GM21381 (cell line): ENCODE measurements around the gene IER2.
A peak's percentile ranks its signal among the peaks of the same experiment; 100 is the strongest.

ENCODE experiments used
- ATAC-seq: cut with Tn5 transposase; IDR thresholded peaks from one replicate; pipeline ENCODE4 v1.9.1; 2021; ENCODE audit warnings: mild to moderate bottlenecking, moderate library complexity; ENCODE audit not compliant: unreplicated experiment

Gene IER2

DNA sequence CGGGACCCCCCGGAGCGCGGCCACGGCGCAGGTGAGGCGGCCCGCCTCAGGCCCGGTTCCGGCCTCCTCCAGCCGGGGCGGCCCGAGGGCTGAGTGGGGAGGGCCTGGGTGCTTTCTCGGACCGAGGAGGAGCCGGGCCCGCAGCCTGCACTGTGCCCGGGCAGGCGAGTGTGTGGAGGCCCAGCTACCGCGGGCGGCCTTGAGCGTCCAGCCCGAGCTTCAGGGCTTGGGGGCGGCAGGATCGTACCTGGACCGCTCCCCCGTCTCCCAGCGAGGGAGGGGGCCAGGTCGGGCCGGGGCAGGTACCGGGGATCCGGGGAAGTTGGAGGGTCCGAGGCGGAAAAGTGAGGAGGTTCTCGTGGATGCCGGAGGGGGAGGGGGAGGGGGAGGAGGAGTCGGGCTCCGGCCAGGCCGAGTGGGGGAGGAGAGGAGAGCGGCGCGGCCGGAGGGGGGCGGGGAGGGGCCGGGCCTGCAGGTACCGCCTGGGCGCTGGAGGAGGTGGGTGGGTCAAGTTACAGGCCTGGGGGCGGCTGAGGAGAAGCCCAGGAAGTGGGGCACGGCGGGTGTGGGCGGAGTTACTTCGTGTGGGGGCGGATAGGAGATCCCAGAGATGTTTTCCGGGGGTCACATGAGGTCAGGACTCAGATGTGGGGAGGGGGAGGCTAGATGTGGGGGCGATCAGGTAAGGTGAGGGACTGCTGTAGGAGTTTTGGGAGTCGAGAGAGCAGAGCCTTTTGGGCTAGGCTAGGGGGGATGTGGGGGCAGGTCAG is 31.6 kb upstream of the IER2 start:
- peak; percentile 6 for ATAC-seq

DNA sequence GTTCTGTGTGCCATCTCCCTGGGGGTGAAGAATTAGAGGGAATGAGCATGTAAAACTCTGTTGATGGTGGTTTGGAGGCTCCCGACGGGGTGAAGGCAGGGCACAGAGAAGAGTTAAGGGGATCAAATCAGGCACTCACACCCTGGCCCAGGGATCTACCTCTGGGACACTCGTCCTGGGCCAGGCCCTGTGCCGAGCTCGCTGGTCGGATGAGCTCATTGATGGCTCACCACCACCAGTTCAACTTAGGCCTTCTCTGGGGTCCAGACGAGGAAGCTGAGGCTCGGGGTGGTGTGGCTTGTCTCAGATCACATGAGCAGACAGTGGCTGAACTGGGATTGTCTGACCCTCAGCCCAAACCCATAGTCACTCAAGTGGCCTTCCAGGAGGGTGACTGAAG is 30.6 kb upstream of the IER2 start:
- no peak for ATAC-seq

DNA sequence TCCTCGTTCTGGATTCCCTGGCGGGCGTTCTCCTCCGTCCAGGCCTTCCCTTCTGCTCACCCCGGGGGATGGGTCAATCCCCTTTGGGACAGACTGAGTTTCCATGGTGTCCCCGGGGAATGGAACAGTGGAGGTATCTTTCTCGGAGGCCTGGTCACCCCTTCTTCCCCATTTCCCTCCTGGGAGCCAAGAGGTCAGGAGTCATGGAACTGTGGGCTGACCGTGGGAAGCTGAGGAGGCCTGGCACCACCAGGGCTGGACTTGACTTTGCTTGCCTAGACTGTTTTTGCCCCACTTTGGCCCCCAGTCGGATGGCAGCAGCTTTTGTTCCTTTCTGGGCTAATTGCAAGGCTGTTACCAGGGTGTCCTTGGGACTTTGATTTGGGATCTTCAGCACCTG is 30.2 kb upstream of the IER2 start:
- no peak for ATAC-seq

DNA sequence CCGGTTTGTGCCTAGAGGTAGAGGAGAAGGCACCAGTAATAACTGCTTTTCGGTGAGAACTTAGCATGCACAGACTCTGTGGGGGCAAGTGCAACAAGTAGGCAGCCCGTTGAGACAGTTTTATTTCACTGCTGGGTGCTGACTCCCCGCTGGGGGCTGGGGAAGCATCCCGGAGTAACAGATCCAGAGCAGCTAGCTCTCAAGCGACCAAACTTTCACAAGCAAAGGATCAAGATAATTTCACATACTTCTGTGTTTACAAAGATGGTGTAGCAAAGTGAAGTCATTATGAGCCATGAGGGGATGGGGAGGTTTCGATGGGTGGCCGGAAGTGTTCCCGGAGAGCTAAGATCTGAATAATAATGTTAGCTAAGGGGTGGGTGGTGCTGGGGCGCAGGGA is 29.4 kb upstream of the IER2 start:
- ATAC-seq: no peak

DNA sequence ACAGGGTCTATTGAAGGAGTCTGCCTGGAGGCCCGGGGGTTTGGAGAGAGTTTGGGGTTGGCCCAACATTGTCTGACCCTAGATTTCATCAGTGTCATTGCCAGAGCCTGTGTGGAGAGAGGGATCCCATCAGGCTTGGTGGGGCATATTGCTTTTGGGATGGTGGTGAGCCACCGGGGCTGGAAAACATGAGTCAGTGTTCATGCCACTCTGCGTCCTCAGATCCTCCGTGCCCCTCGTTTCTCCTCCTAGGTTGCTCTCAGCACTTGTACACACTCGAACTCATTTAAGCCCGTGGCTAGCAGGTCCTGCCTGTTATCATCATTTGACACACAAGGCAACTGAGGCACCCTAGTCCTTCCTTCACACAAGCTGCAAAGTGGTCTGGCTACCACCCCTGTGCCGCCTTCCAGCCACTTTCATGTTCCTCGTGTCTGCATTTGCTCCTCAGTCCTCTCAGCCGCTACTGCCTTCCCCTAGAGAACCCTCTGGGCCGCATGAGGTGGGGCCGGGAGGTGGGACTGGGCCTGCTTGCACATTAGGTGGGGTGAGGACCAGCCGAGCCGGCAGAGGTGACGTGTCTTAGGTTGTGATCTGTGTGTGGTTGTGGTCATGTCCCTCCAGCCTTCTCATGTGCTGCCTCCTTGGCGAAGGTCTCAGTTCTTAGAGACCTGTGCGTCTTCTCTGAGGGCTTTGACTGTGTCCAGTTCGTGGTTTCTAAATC is 28.5 kb upstream of the IER2 start:
- ATAC-seq: no peak

DNA sequence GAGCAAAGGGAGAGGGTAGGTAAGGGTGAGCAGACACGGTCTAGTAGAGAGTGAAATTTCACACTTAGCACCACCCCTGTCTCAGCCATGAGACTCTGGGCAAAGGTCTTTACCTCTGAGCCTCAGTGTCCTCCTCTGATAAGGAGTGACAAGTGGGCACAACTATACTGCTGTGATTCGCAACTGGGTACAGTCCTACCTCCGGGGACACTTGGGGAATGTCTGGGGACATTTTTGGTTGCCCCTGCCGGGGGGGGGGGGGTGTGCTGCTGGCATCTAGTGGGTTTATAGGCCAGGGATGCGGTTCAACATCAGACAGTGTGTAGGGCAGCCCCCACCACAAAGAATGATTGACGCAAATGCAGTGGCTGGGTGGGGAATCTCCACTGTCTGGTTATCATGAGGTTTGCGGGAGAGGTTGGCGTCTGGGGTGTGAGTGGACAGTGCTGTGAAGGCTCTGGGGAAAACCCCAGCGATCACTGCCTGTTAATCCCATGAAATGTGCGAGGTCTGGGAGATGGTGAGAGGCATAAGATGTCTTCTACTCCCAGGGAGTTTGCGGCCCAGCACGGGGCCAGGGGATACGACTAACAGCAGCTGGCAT is 27.8 kb upstream of the IER2 start:
- no peak for ATAC-seq

DNA sequence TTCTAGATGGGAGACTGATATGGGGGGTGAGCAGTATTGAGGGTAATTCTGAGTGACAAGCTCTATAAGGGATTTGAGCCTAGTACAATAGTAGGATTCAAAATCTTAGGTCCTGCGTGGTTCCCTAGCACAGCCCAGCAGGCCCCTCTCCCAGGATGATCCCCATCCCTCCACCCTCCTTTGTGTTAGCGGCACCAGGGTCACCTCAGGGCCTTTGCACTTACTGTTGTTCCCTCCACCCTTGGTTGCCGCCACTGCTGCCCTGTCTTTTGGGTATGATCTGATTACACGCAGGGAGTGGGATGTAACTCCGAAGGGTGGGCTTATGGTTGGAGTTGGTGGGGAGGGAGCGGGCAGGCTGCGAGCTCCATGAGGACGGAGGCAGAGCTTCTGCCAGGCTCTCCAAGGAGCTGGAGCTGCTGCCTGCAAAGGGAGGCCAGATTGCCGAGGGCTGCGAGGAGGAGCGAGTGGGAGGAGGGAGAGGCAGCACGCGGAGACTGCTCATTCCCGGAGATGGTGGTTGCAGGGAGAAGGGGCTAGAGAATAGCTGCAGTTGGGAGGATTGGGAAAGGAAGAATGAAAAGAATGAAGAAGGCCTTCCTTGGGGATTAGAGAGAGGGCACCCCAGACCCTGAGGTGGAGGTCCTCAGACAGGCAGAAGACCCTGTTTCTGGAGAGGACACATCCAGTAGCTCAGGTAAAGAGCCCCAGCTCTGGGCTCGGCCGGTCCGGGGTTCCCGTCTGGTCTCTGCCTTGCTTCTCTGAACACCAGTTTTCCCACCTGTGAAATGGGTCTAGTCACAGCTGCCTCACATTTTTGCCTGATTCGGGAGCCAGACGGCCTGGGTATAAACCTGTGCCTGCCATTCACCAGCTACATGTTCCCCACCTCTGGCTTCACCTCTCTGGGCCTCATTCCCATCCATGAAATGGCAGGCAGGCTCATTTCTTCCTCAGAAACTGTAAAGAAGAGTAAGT is 26.9 kb upstream of the IER2 start:
- no peak for ATAC-seq

DNA sequence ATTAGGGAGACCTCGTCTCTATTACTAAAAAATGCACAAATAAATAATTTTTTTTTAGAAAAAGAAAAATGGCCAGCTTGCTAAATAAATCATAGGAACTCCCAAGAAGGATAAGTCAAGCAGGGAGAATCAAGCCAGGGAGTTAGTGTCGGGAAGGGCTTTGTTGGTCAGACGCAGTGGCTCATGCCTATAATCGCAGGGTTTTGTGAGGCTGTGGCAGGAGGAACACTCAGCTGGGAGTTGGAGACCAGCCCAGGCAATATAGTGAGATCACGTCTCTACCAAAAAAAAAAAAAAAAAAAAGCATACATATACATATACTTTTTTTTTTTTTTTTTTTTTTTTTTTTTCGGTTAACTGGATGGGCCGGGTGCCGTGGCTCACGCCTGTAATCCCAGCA is 23.2 kb upstream of the IER2 start:
- no peak for ATAC-seq

DNA sequence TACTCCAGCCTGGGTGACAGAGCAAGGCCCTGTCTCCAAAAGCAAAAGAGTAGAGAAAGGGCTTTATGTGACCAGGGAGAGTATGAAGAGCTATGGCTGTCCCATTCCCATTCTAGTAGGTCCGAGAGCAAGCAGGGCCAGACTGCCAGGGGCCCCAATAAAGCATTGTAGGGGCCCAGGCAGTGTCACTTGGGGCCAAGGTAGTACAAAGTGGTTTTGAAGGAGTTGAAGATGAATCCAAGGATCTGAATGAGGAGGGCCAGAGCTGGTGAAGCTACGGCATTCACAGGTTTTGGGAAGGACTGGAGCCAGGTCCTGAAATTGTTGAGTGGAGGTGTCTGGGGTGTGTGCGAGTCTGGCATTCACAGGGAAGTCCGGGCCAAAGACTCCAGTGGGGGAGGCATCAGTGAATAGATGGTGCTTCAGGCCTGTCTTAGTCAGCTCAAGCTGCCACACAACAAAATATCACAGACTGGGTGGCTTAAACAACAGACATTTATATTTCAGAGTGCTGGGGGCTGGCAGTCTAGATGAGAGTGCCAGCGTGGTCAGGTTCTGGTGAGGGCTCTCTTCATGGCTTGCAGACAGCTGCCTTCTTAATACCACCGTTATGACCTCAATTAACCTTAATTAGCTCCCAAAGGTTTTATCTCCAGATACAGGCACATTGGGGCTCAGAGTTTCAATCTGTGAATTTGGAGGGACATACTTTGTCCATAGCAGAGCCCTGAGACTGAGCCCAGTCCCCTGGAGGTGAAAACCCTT is 22.2 kb upstream of the IER2 start:
- ATAC-seq: no peak

DNA sequence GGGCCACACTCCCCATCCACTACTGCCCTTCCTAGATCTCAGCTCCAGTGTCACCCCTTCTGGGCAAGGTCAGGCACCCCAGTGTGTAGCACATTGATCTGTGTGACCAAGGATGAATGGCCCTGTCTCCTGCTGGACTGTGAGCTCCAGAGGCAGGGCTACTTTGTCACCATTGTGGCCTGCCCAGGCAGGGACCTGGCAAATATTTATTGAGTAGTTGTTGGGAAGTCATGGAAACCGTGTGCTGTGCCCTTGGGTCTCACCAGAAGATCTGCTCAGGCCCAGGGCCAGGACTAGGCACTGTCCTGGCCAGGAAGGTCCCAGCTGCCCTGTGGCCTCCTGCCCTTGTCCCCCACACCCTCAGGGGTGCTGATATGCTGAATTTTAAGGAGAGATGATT is 21.6 kb upstream of the IER2 start:
- ATAC-seq: no peak

DNA sequence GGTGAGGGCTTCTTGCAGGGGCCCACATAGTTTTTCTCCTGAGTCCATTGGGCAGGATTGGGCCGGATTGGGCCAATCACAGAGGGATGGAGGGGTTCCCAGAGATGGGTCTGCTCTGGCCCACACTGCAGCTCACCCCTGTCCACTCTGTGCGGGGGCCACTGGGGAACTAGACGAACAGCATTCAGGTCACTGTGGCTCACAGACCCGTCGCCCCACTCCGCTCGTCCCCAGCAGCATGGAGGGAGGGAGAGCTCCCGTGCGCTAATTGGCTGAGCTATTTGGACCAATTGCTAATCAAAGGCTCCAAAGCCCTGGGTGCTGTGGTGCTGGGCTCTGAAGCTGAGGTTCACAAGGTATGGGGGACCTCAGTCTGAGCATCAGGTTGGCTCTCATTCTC is 20.8 kb upstream of the IER2 start:
- ATAC-seq: no peak

DNA sequence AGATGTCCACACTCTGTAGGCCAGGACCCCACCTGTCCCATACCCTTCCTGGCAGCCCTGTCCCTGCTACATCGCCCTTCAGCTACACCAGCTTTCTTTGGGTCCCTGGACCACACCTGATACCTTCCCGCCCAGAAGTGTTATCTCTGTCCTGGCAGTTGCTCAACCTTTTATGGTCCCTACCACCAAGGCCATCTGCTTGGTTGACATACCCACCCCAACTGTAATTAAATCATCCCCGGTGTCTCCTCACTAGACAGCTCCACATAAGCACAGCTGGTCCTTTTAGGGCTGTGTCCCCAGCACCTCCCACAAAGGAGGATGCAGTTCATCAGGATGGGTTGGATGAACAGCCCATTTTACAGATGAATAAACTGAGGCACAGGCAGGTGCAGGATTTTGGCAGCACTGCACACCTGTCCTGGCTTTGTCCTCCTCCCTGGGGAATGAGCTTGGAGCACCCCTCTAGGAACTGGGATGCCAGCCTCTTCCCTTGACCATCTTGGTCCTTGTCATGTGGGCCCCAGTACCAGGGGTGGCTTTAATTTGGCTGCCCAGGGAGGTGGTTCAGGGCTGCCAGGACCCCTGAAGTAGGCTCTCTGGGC is 19.2 kb upstream of the IER2 start:
- ATAC-seq: no peak

DNA sequence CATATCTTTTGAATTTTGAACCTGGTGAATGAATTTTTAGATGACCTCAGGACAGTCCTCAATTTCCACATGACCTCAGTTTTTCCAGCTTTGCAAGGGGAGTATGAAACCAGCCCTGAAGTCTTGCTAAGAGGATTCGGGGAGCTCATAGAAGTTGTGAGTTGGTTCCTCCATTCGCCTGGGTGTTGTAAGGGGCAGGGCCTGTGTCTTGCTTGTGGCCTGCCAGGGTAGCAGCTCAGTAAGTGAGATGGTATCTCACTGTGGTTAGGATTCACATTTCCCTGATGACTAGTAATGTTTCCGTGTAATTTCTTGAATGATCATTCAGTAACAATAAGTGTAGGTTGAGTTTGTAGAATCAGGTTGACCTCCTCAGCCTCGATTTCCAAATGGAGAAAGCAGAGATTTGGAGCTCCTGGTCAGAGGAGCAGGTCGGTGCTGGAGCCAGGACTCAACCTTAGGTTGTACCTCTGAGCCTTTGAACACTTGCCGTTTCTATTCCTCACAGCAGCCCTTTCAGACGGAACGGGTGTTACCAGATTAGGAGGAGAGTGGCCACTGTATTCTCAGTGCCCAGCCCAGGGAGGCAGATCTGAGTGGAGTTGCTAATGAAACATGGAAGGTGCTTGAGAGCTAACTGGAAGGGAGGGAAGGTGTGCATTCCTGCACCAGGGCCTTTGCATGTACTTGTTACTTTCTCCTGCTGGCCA is 17.6 kb upstream of the IER2 start:
- ATAC-seq: no peak

DNA sequence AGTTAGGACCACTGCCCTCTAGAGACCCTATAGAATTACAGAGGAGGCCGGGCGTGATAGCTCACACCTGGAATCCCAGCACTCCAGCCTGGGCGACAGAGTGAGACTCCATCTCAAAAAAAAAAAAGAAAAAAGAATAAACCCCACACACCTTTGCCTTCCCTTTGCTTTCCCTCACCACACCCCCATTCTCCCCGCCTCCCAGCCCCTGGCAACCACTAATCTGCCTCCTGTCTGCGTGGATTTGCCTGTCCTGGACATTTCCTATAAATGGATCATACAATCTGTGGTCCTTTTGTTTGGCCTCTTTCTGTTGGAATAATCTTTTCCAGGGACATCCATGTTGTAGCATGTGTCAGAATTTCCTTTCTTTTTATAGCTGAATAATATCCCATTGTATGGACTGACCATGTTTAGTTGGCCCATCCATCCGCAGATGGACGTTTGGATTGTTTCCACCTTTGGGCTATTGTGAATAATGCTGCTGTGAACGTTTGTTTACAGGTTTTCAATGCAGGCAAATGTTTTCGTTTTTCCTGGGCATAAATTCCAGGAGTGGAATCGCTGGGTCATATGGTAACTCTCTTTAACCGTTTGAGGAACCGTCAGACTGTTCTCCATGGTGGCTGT is 16.9 kb upstream of the IER2 start:
- no peak for ATAC-seq

DNA sequence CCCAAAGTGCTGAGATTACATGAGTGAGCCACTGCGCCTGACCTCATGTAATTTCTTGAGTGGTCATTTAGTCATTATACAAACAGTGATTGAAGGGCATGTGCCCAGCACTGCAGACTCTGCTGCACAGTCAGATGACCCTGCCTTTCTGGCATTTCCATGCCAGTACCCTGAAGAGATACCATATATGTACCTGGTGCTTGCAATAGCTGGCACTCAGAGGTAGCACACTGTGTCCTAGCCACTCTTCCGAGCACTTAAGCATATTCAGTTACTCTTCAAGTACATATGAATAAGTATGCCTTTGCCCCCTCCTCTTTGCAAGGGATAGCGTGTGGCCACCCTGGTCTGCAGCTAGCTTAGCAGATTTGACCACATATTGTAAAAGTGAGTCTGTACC is 15.6 kb upstream of the IER2 start:
- ATAC-seq: no peak

DNA sequence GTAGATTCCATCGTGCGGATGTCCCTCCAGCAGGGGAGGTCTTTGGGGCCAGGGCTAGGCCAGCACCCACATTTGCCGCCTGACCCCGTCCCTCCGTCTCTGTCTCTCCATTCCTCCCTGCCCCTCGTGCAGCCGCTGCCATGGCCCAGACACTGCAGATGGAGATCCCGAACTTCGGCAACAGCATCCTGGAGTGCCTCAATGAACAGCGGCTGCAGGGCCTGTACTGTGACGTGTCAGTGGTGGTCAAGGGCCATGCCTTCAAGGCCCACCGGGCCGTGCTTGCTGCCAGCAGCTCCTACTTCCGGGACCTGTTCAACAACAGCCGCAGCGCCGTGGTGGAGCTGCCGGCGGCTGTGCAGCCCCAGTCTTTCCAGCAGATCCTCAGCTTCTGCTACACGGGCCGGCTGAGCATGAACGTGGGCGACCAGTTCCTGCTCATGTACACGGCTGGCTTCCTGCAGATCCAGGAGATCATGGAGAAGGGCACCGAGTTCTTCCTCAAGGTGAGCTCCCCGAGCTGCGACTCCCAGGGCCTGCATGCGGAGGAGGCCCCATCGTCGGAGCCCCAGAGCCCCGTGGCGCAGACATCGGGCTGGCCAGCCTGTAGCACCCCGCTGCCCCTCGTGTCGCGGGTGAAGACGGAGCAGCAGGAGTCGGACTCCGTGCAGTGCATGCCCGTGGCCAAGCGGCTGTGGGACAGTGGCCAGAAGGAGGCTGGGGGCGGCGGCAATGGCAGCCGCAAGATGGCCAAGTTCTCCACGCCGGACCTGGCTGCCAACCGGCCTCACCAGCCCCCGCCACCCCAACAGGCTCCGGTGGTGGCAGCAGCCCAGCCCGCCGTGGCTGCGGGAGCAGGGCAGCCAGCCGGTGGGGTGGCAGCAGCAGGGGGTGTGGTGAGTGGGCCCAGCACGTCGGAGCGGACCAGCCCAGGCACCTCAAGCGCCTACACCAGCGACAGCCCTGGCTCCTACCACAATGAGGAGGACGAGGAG is 14.8 kb upstream of the IER2 start:
- no peak for ATAC-seq

DNA sequence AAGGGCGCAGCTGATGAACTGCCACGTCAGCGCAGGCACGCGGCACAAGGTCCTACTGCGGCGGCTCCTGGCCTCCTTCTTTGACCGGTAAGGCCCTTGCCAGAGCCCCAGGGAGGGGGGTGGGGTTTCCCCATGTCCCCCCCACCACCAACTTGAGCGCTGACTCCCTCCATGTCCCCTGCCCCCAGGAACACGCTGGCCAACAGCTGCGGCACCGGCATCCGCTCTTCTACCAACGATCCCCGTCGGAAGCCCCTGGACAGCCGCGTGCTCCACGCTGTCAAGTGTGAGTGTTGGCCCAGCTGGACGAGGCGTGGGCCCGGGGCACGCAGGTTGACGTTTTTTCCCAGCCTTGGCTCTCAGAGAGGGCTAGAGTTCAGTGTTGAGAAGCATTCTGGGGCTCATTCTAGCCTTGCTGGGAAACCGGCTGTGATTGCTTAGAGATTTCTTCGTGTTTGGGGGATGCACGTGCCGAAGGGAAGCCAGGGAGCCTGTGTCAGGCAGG is 12.9 kb upstream of the IER2 start:
- ATAC-seq: no peak
